Inferior parietal cortex (tissue), 1 donor: ENCODE data around the gene POM121L12.
A peak's percentile ranks its signal among the peaks of the same experiment; 100 is the strongest.

Experiments
- DNase-seq: peaks from one replicate; pipeline ENCODE4 v3.0.0-alpha.2; 2016; ENCODE audit errors: extremely low spot score

POM121L12 gene

DNA sequence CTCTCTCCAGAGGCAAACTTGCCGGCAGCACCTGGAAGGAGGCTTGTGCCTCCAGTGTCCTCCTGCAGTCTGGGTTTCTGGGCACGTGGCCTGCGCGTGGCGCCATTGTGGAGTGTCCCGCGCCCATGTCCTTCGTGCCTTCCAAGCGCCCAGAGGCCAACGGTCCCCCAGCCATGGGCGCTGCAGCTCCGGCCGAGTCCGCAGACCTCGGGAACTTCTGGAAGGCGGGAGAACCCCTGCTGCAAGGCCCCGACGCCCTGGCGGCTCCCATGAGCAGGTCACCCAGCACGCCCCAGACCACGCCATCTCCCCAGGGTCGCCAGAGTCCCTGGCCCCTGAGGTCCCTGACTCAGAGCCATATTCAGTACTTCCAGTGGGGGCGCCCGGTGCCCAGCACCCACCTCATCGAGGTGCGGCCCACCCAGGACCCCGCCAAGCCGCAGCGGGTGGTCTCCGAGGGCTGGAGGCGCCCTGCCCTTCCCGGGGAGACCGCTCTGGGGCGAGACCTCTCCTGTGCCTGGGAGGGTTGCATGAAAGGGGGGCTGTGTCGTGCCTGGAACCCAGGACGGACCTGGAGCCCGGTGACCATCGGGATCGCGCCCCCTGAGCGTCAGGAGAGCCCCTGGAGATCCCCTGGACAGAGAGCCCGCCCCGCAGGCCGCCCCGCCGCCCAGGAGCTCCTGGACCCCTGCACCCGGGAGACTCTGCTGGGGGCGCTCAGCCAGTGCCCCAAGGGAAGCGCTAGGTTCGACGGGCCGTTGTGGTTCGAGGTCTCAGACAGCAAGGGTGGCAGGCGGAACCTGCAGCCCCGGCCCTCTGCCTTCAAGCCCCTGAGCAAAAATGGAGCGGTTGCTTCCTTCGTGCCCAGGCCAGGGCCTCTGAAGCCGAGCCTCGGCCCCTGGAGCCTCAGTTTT, at the start of gene POM121L12:
Gene POM121L12 (plus strand): TSS at position 135 of the 914 bp plus-strand sequence. CDS start 39 bp downstream, at position 174.
- DNase-seq = no peak

DNA sequence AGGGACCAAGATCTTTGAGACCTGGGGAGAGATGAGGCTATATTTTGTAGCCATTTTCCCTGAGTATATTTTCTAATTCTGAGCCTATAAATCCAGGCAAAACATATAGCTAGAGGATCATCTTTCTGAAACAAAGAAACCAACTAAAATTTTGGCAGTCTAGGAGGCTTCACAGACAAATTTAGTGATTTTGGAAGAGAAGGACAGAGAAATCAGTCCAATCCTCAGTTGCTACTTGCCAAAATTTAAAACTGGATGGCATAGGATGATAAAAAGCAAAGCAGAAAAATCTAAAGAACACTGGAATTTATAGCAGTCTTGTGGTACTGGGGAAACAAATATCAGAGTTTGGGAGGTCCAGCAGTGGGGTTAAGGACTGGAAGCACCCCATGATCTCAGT, 43.4 kb upstream of the POM121L12 start:
- peak; percentile 39 for DNase-seq

DNA sequence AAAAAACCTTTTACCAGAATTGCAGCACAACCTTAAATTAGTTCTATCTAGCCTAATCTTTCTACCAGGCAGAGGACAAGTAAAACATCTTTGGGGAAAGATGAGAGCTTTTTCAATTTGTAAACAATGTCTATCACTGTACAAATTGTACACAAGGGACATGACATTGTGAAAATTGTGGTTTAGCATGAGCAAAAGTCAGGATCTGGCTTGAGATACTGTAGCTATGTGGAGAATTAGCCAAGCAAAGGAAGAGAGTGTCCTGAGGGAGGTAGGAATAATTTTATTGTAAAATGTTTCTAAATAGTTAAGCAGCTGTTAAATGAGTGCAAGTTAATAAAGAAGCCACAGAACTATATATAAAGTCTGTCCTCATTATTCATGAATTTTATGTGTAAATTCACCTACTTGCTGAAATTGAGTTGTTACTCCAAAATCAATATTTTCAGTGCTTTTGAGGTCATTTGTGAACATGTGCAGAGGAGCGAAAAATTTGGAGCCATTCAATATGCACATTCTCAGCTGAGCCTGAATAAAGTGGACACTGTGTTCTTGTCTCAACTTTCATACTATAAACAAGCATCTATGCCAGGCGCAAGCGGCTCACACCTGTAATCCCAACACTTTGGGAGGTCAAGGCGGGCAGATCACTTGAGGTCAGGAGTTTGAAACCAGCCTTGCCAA, 42.8 kb upstream of the POM121L12 start:
- peak; percentile 5 for DNase-seq

DNA sequence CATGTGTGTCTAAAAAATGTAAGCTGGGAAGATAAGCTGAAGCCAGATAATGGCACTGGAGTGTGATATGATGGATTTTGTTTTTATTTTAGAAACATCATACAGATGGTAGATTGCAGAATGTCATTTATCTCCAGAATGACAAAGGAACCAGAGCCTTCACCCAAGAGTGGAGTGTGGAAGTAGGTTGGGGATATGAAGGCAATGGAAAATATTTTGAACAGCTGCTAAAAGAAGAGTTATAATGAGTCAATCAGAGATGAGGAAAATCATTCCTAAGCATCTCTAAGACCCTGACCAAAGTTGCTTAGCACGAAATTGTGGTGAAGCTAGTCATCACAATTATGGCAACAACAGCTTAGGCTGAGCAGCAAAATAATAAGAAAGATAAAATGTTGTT, 39.8 kb upstream of the POM121L12 start:
- DNase-seq = no peak

DNA sequence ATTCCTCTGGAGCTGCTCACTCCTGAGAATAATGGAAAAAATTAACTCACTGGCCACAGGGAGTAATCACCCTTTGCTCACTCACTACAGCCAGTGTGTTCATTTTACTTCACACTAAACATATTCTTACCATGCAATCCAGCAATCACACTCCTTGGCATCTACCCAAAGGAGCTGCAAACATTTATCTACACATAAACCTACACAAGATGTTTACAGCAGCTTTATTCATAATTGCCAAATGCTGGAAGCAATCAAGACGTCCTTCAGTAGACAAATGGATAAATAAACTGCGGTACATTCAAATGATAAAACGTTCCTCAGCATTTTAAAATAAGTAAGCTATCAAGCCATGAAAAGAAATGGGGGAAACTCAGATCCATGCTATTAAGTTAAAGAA, 34.2 kb upstream of the POM121L12 start:
- no peak for DNase-seq

DNA sequence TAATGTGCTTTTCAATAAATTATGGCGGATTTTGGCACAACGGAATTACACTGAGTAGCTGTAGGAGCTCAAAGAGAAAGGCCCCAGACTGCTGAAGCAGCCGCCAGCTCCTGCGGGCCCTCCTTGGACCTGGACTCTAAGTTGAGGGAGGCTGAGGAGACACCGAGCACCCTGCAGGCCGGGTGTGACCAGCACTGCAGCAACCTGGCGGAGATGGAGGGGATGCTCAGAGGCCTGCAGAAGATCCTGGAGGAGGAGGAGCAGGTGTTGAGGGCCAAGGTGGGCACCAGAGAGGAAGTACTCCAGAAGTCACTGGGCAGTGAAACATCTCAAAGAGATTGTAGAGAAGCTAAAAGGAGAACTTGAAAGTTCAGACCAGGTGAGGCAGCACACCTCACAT, 33.0 kb upstream of the POM121L12 start:
- no peak for DNase-seq

DNA sequence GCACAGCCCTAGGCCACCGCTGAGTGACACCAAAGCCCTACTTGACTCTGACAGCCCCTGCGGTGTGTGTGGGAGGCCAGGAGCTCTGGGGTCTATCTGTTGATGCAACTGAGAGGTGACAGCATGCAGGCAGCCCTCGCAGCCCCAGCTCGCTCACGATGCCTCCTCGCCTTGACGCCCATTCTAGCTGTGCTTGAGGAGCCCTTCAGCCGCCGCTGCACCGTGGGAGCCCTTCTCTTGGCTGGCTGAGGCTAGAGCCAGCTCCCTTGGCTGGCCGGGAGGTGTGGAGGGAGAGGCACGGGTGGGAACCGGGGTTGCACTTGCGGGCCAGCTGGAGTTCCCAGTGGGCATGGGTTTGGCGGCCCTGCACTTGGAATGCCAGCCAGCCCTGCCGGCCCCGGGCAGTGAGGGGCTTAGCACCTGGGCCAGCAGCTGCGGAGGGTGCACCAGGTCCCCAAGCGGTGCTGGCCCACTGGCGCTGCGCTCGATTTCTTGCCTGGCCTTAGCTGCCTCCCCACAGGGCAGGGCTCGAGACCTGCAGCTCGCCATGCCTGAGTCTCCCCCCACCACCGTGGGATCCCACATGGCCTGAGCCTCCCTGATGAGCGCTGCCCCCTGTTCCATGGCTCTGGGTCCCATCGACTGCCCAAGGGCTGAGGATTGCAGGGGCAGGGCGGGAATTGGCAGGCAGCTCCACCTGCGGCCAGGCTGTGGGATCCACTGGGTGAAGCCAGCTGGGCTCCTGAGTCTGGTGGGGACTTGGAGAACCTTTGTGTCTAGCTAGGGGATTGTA, 31.6 kb upstream of the POM121L12 start:
- DNase-seq = no peak

DNA sequence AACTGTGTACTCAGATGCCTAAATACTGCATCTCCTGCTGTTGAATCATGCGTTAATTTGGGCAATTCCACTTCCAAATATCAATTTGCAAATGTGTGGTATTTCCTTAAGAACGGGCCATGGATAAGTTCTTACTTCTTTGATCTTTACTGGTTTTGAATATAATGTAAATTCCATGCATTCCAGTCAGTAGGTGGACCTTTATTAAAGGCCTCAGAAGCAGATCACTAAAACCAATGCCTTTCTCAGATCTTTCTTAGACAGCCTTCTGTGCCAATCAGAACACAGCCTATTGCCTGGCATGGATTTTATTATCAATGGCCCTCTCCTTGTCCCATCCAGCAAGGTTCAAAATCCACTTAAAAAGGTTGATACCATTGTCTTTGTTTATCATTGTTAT, 21.5 kb upstream of the POM121L12 start:
- no peak for DNase-seq

DNA sequence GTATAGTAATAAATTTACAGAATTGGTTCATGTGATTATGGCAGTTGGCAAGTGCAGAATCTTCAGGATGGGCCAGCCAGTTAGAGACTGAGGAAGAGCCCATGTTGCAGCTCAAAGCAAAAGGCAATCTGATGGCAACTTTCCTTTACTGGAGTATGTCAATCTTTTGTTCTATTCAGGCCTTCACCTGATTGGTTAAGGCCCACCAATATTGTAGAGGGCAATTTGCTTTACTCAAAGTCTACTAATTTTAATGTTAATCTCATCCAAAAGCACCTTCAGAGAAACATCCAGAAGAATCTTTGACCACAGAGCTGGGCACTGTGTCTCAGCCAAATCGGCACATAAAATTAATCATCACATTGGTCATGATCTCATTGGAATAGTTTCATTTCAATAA, 20.0 kb upstream of the POM121L12 start:
- DNase-seq = no peak

DNA sequence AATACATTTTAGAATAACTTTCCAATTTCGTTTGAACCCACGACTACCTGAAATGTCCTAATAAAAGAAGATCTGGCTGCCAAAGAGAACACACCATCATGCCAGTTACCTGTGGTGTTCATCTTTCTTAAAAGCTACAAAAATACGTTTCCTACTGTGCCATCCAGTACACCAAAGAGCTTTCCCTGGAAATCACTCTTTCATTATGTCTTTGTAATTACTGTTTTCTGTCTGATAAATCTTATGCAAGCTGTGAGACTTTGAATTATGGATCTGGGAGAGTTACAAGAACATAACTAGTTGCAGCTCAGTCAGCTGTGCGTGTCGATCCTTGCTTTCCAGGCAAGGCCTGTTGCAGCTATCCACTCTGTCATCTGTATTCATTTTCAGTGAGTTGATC, 12.5 kb upstream of the POM121L12 start:
- DNase-seq = no peak

DNA sequence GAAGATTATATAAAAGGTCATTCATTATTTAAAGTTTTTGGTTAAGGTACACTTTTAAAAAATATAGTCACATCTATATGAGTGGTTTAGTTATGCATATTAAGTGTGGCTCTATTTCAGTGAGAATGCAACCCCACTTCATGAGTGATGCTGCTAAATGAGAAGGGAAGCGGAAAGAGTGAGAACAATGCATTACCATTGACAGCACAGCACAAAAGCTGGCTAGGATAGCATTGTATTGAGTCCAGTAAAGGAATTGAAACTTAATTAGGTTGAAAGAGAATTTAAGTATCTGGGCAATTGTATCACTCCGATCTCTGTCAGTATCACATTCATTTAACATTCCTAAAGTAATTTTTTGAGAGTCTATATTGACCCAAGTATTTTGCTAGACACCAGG, 13.2 kb downstream of the POM121L12 start:
- no peak for DNase-seq

DNA sequence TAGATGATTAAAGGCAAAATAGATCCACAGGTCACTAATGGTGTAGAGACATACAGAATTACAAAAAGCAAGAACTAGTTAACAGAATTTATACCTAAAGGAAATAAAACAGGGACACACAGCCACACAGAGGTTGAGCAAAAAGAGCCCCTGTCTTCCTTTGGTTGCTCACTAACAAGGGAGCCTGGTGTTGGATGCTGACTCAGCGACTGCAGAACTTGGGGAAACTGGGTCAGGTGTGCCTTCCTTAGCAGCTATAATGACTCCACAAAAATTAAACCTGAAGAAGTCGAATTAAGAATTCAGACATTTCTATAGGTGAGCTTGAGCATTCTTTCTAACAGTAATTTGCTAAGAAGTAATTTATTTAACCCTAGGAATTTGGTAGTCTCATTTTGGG, 15.0 kb downstream of the POM121L12 start:
- DNase-seq = no peak

DNA sequence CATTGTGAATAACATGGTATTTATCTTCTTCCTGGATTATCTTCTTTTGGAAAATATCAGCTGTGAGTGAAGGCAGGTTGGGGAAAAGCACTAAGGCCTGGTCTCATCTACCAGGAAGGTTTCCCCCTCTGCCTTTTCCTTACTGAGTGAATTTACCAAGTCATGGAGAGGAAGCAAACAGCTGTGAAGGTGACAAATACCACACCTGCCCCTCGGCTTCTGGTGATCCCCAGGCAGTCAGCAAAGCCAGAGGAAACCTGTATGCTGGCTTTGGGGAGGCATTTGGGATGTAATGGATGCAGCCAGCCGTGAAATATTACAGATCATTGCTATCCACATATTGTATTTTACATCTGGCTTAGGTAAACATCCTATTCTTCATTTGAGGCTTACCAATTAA, 24.2 kb downstream of the POM121L12 start:
- no peak for DNase-seq

DNA sequence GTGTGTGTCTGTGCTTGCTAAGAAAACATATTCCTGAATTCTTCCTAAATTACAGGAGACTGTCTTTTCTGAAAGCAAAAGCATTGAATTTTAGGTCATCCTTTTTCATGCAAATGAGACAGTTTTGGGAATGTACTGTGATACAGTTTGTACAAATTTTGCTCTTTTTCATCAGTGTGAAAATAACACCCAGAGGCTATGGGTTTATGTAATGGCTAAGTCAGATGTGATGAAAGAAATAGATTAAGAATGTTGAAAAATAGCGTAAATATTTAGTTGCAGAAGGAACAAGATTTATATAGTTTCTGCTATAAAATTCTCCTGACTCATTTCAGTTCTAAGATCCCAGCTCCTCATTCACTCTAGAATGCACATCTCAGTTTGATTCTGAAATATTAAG, 24.6 kb downstream of the POM121L12 start:
- DNase-seq = peak; percentile 56

DNA sequence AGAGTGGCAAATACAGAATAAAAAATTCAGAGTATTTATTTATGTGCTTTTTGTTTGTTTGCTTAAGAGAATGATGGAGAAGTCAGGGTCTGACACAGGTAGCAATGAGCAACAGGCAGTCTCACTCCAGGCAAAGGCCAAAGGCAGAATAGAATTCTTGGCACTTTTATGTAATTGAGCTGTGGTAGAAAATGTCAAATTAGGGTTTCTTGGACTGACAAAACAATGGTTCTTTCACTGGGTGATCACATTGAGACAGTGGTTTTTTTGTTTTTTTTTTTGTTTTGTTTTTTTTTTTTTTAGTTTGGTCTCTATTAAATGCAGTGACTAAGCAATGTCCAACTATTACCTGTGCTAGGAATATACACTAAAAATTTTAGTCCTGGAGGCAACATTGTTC, 27.4 kb downstream of the POM121L12 start:
- no peak for DNase-seq

DNA sequence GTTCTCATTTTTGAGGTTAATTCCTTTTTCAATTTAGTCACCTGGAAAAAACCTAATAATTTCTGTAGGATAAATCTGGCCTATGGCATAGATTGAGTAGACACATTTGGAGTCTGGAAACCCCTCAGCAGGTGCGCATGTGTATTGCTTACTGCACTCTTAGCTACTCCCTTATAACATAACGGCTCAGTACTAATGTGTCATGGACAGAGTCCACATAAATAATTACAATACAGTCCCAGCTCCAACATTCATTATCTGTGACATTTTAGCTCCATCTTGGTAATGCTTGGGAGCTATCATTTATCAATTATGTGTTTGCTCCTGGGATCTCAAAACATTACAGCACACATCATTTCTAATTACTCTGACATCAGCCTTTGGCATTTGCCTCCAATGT, 33.2 kb downstream of the POM121L12 start:
- no peak for DNase-seq

DNA sequence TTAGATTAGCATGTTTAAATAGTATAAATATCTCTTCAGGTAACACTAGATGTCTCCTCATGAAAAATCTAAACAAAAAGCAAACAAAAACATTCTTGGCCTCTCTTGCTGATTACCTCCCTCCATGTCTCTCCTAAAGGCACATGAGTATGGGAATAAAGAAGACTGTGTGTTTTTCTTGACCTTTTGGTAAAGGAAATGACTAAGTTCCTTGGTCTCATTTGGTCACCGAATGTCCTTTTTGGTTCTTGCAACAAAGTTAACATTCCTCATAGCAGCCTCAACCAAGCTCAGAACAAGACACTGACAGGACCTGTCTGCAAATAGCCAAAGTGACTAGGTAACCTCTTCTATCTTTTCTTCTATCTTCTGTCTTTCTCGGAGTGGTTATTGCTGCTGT, 35.5 kb downstream of the POM121L12 start:
- DNase-seq = no peak
